Trophoblast cell (in vitro differentiated cells and primary cell): Measurements from ENCODE around the gene GTF3C1.

Source experiments
- DNase-seq, 2 donors: peaks; one replicate each; pipeline ENCODE4 v3.0.0-alpha.2; 2016
- H2AFZ ChIP-seq: 2 replicates; pipeline ENCODE4 v1.6.1; 2013; ENCODE audit warnings: low read length, moderate library complexity, mild to moderate bottlenecking; ENCODE audit not compliant: insufficient read depth, poor library complexity
- H2AK5ac ChIP-seq: 2 replicates; pipeline ENCODE4 v1.6.1; 2013; ENCODE audit warnings: mild to moderate bottlenecking, low read length
- H2BK120ac ChIP-seq: 2 replicates; pipeline ENCODE4 v1.6.1; 2013; ENCODE audit warnings: low read length, mild to moderate bottlenecking, moderate library complexity; ENCODE audit not compliant: insufficient read depth, poor library complexity
- H2BK12ac ChIP-seq: 2 replicates; pipeline ENCODE4 v1.6.1; 2013; ENCODE audit warnings: mild to moderate bottlenecking, low read length, moderate library complexity
- H2BK5ac ChIP-seq: 2 replicates; pipeline ENCODE4 v1.6.1; 2013; ENCODE audit warnings: low read length, low read depth, moderate library complexity, mild to moderate bottlenecking; ENCODE audit not compliant: poor library complexity
- H3K14ac ChIP-seq: 2 replicates; pipeline ENCODE4 v1.6.1; 2013; ENCODE audit warnings: mild to moderate bottlenecking, low read length
- H3K18ac ChIP-seq: 2 replicates; pipeline ENCODE4 v1.6.1; 2013; ENCODE audit warnings: mild to moderate bottlenecking, low read length
- H3K23ac ChIP-seq: 2 replicates; pipeline ENCODE4 v1.6.1; 2013; ENCODE audit warnings: low read length
- H3K27ac ChIP-seq: 2 replicates; pipeline ENCODE4 v1.5.1; 2013; ENCODE audit warnings: low read depth, mild to moderate bottlenecking, inconsistent platforms, low read length, moderate library complexity
- H3K27me3 ChIP-seq: 2 replicates; pipeline ENCODE4 v1.6.1; 2013; ENCODE audit warnings: inconsistent platforms, mild to moderate bottlenecking, low read length, moderate library complexity; ENCODE audit not compliant: insufficient read depth
- H3K36me3 ChIP-seq, 2 experiments: 1 replicate in 1 of 2; 2 replicates in 1 of 2; pipeline ENCODE4 v1.6.1; 2013; ENCODE audit warnings: low read length in 2 of 2, mild to moderate bottlenecking in 2 of 2, moderate library complexity in 1 of 2; ENCODE audit not compliant: insufficient read depth in 2 of 2, control insufficient read depth in 1 of 2
- H3K4ac ChIP-seq: 2 replicates; pipeline ENCODE4 v1.6.1; 2013; ENCODE audit warnings: low read depth, mild to moderate bottlenecking, low read length, moderate library complexity
- H3K4me1 ChIP-seq, 2 experiments: 1 replicate in 1 of 2; 2 replicates in 1 of 2; pipeline ENCODE4 v1.6.1; 2013; ENCODE audit warnings: low read length in 2 of 2, mild to moderate bottlenecking in 2 of 2, moderate library complexity in 1 of 2; ENCODE audit not compliant: insufficient read depth in 2 of 2, control insufficient read depth in 1 of 2
- H3K4me2 ChIP-seq: 2 replicates; pipeline ENCODE4 v1.6.1; 2013; ENCODE audit warnings: inconsistent platforms, mild to moderate bottlenecking, low read length, moderate library complexity
- H3K4me3 ChIP-seq: 2 replicates; pipeline ENCODE4 v1.5.1; 2013; ENCODE audit warnings: mild to moderate bottlenecking, low read depth, low read length, inconsistent platforms
- H3K79me1 ChIP-seq: one replicate; pipeline ENCODE4 v1.6.1; 2013; ENCODE audit warnings: low read length
- H3K79me2 ChIP-seq: 2 replicates; pipeline ENCODE4 v1.6.1; 2013; ENCODE audit warnings: low read length, mild to moderate bottlenecking; ENCODE audit not compliant: control insufficient read depth, insufficient read depth, poor library complexity
- H3K9ac ChIP-seq: 2 replicates; pipeline ENCODE4 v1.6.1; 2013; ENCODE audit warnings: mild to moderate bottlenecking, low read length
- H3K9me3 ChIP-seq: 2 replicates; pipeline ENCODE4 v1.6.1; 2013; ENCODE audit warnings: low read depth, mild to moderate bottlenecking, control low read depth, inconsistent platforms, low read length; ENCODE audit not compliant: insufficient read depth
- H4K12ac ChIP-seq: 2 replicates; pipeline ENCODE4 v1.6.1; 2013; ENCODE audit warnings: low read depth, mild to moderate bottlenecking, low read length, moderate library complexity
- H4K8ac ChIP-seq: 2 replicates; pipeline ENCODE4 v1.6.1; 2013; ENCODE audit warnings: low read depth, mild to moderate bottlenecking, low read length, moderate library complexity
- H4K91ac ChIP-seq: one replicate; pipeline ENCODE4 v1.6.1; 2013; ENCODE audit warnings: low read depth, mild to moderate bottlenecking, low read length, moderate library complexity
- WGBS: extraction: QIAGEN DNeasy Blood & Tissue Kit; methylation state at CpG from one replicate; pipeline ENCODE4 v1.1.7; 2013; ENCODE audit warnings: missing lambda C conversion rate; ENCODE audit not compliant: insufficient read length, insufficient coverage; ENCODE audit errors: extremely low coverage; 5-methylcytosine and 5-hydroxymethylcytosine counted together

The GTF3C1 gene

DNA sequence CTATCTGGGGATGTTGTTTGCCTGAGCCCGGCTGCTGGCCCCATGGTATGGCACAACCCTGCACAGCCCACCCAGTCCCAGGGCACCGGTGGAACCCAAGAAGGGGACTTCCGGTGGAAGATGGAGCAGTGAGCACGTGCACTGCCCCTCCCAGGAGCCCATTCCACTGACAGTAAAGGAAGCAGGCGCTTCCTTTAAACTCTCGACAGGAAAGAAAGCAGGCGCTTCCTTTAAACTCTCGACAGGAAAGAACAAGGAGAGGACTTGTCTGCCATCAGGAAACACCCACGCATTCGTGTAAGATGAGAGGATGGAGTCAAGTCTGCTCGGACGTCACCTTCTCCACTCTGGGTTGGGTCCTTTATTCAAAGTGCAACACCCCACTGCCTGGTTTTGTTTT, 94.0 kb downstream of the GTF3C1 start:
- H4K8ac ChIP-seq, result no peak overlapping the region
- H3K23ac ChIP-seq, result no peak overlapping the region
- WGBS, result no CpG with 5 or more reads among the region's 12 CpGs

DNA sequence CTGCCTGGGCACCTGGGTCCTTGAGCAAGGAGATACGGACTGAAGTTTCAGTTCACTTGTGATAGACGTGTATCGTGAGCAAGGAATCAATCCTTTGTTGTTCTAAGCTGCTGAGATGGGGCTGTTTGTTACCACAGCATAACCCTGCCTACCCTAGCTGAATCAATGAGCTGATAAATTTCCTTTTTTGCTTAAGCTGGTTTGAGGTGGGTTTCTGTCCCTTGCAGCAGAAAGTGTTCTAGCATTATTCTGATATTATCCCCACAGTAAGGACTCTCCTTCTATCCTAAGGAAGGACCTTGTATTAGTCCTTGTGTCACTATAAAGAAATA, 96.3 kb downstream of the GTF3C1 start:
- H2AK5ac ChIP-seq, result no peak overlapping the region
- H4K91ac ChIP-seq, result no peak overlapping the region
- H3K18ac ChIP-seq, result no peak overlapping the region
- H3K79me2 ChIP-seq, result no peaks in the 10 kb centered on the region
- no peaks in the 10 kb centered on the region for H3K79me1 ChIP-seq
- no CpG with 5 or more reads among the region's 3 CpGs for WGBS
- no peak overlapping the region for H2BK12ac ChIP-seq
- no peak overlapping the region for H3K14ac ChIP-seq
- H2BK120ac ChIP-seq, result no peak overlapping the region
- H4K12ac ChIP-seq, result no peak overlapping the region
- DNase-seq, result no peak
- no peak overlapping the region for H2AFZ ChIP-seq
- no peak overlapping the region for H4K8ac ChIP-seq
- H2BK5ac ChIP-seq, result no peak overlapping the region
- peaks cover 5% of the 10 kb centered on the region for H3K9me3 ChIP-seq
- H3K23ac ChIP-seq, result no peak overlapping the region
- H3K36me3 ChIP-seq, result no peaks in the 10 kb centered on the region
- H3K4me1 ChIP-seq, result peaks cover 4 to 6% of the 10 kb centered on the region in 2 experiments
- H3K4me3 ChIP-seq, result no peak overlapping the region
- H3K4me2 ChIP-seq, result no peak overlapping the region
- H3K4ac ChIP-seq, result no peak overlapping the region
- H3K27me3 ChIP-seq, result no peaks in the 10 kb centered on the region
- no peak overlapping the region for H3K9ac ChIP-seq
- H3K27ac ChIP-seq, result no peak overlapping the region

More for the DNA sequence above, 94.0 kb downstream of the GTF3C1 start:
- Histone ChIP-seq H3K4ac (no peak overlapping the region), H3K4me1 (peaks cover 4 to 6% of the 10 kb centered on the region in 2 experiments), H3K9me3 (peaks cover 5% of the 10 kb centered on the region), H3K36me3 (peaks cover 11 to 12% of the 10 kb centered on the region in 2 experiments), H3K9ac (no peak overlapping the region), H4K12ac (no peak overlapping the region), H3K27ac (no peak overlapping the region), H2BK12ac (no peak overlapping the region), H3K18ac (no peak overlapping the region), H3K4me3 (no peak overlapping the region), H3K79me2 (no peaks in the 10 kb centered on the region), H4K91ac (no peak overlapping the region), H2AK5ac (no peak overlapping the region), H3K79me1 (no peaks in the 10 kb centered on the region), H2BK120ac (no peak overlapping the region), H3K4me2 (no peak overlapping the region), H3K14ac (no peak overlapping the region), H2AFZ (no peak overlapping the region), H3K27me3 (no peaks in the 10 kb centered on the region), H2BK5ac (no peak overlapping the region)
- DNase-seq, result no peak

DNA sequence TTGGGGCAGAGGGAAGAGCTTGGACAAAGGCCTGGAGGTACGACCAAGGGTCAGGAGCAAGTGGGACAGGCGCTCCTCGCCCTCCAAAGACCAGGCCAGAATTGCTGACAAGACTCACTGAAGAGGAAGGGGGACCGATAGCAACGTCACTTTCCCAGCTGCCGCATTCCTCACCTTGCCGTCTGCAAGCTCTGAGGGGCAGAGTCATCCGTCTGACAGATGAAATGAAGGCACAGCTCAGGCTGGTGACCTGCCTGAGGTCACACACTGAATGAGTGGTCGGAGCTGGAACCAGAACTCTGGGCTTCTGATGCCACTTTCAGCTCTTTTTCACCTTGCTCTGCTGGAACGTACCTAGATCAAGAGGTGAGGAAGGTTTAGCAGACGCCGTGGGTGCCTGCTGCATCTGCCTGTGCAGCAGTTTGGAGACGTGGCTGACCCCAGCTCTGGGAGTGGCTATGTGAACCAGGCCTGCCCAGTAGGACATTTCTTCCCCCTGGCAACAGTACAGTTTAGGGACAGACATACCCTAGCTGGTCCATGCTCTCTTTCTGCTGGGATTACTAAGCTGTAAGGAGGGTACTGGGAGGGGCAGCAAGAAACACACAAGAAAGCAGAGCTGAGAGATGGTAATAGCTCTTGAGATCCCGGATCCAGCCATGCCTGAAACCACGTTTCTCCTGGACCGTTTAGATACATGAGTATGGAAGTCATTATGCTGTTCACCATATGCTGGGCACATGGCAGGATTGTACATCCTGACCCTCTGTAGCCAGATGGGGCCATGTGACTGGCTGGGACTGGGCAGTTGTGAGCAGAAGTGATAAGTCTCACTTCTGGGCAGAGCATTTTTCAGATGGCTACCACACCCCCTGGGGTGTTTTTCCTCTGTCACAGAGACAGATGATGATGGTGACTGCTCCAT, 96.9 kb downstream of the GTF3C1 start:
- DNase-seq, result no peak
- no peak overlapping the region for H3K14ac ChIP-seq
- no peaks in the 10 kb centered on the region for H3K36me3 ChIP-seq
- H2AFZ ChIP-seq, result no peak overlapping the region
- H4K91ac ChIP-seq, result no peak overlapping the region
- H3K4me1 ChIP-seq, result peaks cover 4 to 6% of the 10 kb centered on the region in 2 experiments
- H3K9ac ChIP-seq, result no peak overlapping the region
- H2BK5ac ChIP-seq, result no peak overlapping the region
- H3K9me3 ChIP-seq, result peaks cover 5% of the 10 kb centered on the region
- no peaks in the 10 kb centered on the region for H3K79me1 ChIP-seq
- H2BK120ac ChIP-seq, result no peak overlapping the region
- no peaks in the 10 kb centered on the region for H3K27me3 ChIP-seq
- no peaks in the 10 kb centered on the region for H3K79me2 ChIP-seq
- H3K23ac ChIP-seq, result no peak overlapping the region
- no peak overlapping the region for H3K4me2 ChIP-seq
- no peak overlapping the region for H4K8ac ChIP-seq
- H3K27ac ChIP-seq, result no peak overlapping the region
- no peak overlapping the region for H2BK12ac ChIP-seq
- no peak overlapping the region for H2AK5ac ChIP-seq
- no peak overlapping the region for H3K18ac ChIP-seq
- H3K4me3 ChIP-seq, result no peak overlapping the region
- H3K4ac ChIP-seq, result no peak overlapping the region
- no peak overlapping the region for H4K12ac ChIP-seq
- whole genome bisulfite sequencing, result no CpG with 5 or more reads among the region's 16 CpGs

DNA sequence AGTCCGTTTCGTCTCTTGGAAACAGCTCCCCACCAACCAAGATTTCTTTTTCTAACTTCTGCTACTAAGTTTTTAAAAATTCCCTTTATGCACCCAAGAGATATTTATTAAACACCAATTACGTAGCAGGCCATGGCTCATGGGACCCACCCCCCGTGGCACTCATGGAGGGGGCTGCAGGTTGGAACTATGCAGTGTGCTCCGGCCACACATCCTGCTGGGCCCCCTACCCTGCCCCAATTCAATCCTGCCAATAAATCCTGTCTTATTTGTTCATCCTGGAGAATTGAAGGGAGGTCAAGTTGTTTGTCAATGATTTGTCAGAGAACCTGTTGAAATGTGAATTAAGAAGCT, 99.5 kb downstream of the GTF3C1 start:
- H3K27ac ChIP-seq, result no peak overlapping the region
- H3K79me2 ChIP-seq, result no peaks in the 10 kb centered on the region
- H3K9ac ChIP-seq, result no peak overlapping the region
- H2AK5ac ChIP-seq, result no peak overlapping the region
- H3K9me3 ChIP-seq, result peaks cover 15% of the 10 kb centered on the region
- H3K4ac ChIP-seq, result no peak overlapping the region
- no peak overlapping the region for H3K14ac ChIP-seq
- H3K27me3 ChIP-seq, result no peaks in the 10 kb centered on the region
- H4K8ac ChIP-seq, result no peak overlapping the region
- H4K12ac ChIP-seq, result no peak overlapping the region
- H4K91ac ChIP-seq, result no peak overlapping the region
- H3K4me1 ChIP-seq, result peaks cover 4 to 6% of the 10 kb centered on the region in 2 experiments
- no peak for DNase-seq
- H3K79me1 ChIP-seq, result no peaks in the 10 kb centered on the region
- no peak overlapping the region for H2BK120ac ChIP-seq
- H3K18ac ChIP-seq, result no peak overlapping the region
- H3K23ac ChIP-seq, result no peak overlapping the region
- H2AFZ ChIP-seq, result no peak overlapping the region
- no CpG with 5 or more reads among the region's 5 CpGs for WGBS
- no peak overlapping the region for H3K4me3 ChIP-seq
- no peaks in the 10 kb centered on the region for H3K36me3 ChIP-seq
- no peak overlapping the region for H3K4me2 ChIP-seq
- no peak overlapping the region for H2BK5ac ChIP-seq
- no peak overlapping the region for H2BK12ac ChIP-seq
